DLD1 (cell line): Measurements from ENCODE around the gene DROSHA.
"Not testable (repeated sequence)": the region's sequence is repeated elsewhere in the genome, so short reads cannot be mapped to it uniquely, and the experiment has no call there.

ENCODE experiments used
- in situ Hi-C: cut with HindIII; loops from 2 replicates; pipeline ENCODE4 v1.10.0; 2017; ENCODE audit warnings: low sequenced_read_pairs

Gene DROSHA

GRCh38 chr5:31385774-31386537 lies 145.9 kb downstream of the DROSHA start:
- in situ Hi-C loops, result no loop called here

DNA sequence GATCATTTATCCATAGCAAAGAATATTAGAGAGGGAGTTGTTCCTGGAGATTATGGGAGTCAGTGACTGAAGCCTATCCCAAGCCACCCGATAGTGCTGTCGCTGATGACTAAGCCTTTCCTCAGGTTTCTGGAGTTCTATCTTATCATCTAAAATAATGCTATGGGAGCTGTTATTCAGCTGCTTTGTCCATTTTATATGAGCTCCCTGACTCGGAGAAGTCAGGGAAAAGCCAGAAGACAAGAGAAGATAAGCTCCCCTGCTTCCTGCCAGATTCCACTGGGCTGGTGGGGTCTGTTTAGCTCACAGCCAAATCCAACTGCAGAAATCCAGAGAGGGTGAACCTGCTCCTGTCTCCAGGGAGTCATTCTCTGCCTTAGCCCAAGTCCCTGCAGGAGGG lies 148.2 kb downstream of the DROSHA start:
- in situ Hi-C loops, result no loop called here

- in situ Hi-C loops, result no loop called here
Observed at GRCh38 chr5:31382051-31382878, 149.6 kb downstream of the DROSHA start.

GRCh38 chr5:31381299-31381698 lies 150.6 kb downstream of the DROSHA start:
- in situ Hi-C loops, result no loop called here

DNA sequence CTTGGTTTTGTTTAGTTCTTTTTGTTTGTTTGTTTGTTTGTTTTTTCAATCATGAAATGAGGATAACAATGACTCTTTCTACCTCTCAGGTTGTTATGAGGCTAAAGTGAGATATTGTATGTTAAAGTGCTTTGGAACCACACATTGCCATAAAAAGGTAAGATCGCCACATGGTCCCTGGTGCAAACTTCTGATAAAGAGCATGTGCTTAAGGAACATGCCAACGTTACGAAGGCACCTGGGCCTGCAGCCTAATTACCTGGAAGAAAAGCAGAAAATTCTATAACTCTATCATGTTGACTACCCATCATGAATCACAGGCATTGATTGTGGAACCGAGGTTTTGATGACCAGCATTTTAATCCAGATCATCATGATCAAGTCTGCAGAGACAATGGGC lies 151.8 kb downstream of the DROSHA start:
- in situ Hi-C loops, result no loop called here

DNA sequence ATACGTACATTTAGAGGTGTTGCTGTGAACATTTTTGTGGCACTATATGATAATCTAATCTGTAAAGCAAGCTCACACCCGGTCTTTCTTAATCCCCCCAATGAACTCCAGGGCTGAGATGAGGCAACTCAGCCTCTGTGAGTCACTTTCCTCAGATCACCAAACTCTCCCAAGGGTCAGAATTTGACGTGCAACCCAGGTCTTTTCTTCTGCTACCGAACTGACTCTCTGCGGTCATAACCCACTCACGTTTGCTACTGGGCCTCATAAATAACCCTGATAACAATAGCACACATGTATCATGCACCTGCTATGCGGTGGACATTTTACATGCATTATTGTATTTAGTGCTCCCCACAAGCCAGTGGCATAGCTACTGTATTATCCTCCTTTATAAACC lies 153.1 kb downstream of the DROSHA start:
- in situ Hi-C loops, result no loop called here

- in situ Hi-C loops, result no loop called here
Observed at GRCh38 chr5:31378136-31378535, 153.8 kb downstream of the DROSHA start.

DNA sequence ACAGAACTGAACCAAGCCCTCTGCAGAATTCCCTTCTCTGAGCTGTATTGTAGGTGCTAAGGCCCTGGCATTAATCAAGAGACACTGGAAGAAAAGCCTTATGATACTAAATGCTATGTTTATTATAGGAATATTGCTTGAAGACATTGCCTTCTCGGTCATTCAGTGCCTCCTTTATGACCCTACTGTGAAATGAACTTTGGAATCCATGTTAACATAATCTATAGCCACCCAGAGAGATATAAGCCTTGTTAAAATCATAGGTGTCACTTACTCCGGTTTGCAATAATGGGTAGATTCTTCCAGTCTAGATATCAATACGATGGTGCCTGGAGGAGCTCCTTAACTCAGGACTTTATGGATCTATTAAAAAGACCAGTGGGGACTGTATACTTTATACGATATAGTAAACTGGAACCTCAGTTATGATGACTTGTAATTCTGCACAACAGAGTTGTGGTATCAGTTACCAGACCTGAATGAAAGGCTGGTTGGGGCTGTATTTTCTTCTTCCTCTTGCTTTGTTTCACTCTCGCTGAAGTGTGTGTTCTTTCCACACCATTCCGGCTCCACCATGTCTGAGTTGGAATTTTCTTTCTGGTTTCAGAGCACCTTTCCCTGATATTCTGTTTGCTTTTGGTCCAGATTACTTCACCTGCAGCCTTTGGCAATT lies 154.5 kb downstream of the DROSHA start:
- in situ Hi-C loops, result no loop called here

DNA sequence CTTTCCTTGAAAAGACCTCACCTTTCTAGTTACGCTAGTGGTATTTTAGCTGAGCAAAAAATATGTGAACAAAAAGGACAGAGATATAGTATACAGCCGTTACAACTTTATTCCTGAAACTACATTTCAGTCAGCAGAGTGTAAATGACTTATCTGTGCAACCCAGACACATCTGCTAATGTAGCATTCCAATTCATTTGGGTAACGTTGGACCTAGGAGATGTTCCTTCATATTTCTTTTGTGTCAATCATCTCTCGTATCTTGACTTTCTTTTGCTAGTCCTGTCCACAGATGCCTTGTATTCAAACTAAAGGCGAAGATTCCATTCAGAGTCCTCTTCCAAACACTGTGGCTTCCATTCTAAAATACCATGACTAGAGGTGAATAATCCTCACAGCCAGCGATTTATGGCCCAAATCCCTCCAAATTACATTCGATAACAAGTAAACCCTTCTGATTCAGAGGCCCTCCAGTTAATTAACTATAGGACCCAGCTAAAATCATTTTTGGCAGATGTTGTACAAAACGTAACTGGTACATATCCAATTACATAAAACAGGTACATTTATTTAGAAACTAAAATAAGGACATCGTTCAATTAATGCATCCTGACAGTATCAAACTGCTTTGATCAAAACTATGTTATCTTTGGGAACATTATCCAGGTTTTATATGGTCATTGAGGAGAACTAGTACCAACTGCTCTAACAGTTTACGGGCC lies 155.7 kb downstream of the DROSHA start:
- in situ Hi-C loops, result no loop called here

- in situ Hi-C loops, result no loop called here
Observed at GRCh38 chr5:31372124-31372523, 159.8 kb downstream of the DROSHA start.

GRCh38 chr5:31366941-31367340 lies 165.0 kb downstream of the DROSHA start:
- in situ Hi-C loops, result no loop called here

GRCh38 chr5:31365776-31366175 lies 166.1 kb downstream of the DROSHA start:
- in situ Hi-C loops, result no loop called here

DNA sequence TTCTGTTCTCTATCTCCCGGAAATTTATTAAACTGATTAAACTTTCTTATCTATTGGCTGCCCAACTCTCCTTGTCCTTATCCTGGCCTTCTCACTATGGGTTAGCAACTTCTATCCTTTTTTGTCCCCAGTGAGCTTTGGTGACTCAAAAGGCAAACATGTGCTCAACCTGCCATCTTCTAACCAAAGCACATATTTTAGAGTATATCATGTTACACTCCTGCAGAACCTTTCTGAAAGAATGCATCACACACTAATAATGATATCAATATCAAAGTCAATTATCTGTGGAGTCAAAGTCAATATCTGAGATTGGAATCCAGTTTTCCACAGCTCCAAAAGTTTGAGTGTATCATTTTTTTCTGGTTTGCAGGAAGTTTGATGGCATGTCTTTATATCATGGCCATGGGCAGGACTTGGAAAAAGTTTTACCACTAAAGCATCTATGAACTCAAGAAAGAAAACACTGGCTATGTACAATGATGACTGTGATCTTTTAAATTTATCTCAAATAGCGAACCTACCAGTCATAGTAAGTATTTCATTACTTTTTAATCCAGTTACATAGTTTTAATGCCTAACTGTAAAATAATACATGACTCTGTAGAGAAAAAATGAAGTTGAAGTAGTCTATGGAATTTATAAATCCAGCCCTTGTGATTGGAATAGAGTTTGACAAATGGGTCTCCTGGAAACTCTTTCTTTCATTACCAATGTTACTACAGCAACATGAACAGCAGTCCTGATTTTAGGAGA lies 166.8 kb downstream of the DROSHA start:
- in situ Hi-C loops, result no loop called here

DNA sequence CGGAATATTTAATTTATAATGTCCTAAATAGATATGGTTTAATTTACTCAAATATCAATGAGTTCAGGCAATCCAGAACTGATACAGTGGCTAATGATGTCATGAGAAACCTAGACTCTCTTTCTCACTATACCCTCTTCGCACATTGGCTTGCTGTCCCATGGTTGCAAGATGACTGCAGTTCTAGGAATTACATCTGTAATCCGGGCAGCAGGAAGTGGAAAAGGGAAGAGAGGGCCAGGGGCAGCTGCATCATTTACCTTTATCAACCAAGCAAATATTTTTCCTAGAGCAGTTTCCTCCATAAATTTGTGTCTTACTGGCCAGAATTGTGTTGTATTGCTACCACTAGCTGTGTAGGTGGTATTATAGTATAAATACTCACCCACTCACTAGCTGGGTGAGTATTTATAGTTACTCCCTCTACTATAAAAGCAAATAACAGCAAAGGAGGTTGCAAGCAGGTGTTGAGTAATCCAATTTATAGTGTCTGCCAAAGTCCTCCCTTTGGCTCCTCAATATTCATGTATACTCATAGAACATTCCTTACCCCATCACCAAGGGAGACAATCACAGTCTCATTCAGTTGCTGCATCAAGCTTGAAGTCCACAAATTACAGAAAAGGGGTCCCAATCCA lies 168.8 kb downstream of the DROSHA start:
- in situ Hi-C loops, result no loop called here

GRCh38 chr5:31362529-31362900 lies 169.4 kb downstream of the DROSHA start:
- in situ Hi-C loops, result no loop called here

- in situ Hi-C loops, result not testable (repeated sequence)
Observed at GRCh38 chr5:31361704-31362528, 170.0 kb downstream of the DROSHA start.

GRCh38 chr5:31361234-31361633 lies 170.7 kb downstream of the DROSHA start:
- in situ Hi-C loops, result no loop called here

- in situ Hi-C loops, result no loop called here
Observed at GRCh38 chr5:31359839-31360238, 172.1 kb downstream of the DROSHA start.

DNA sequence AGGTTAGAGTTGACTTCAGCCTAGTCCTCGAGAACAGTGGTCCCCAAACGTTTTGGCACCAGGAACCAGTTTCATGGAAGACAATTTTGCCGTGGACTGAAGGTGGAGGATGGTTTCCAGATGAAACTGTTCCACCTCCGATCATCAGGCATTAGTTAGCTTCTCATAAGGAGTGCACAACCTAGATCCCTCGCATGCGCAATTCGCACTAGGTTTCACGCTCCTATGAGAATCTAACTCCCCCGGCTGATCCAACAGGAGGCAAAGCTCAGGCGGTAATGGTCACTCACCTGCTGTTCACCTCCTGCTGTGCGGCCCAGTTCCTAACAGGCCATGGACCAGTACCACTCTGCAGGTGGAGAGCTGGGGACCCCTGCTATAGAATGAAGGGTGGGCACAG lies 174.9 kb downstream of the DROSHA start:
- in situ Hi-C loops, result no loop called here
